Measurements from ENCODE around the gene CIART. TPM values are rescaled to one million over a fixed set of nuclear protein-coding genes. Genes with fewer than 3 reads are reported as not detected.

Gene CIART
- total and polyA plus RNA-seq, 12 donors = 3.4 to 22.6 (median 15.1) TPM

GRCh38 chr1:150262388-150263320, 19.7 kb upstream of the CIART start:
- intact Hi-C loops (cut with DNase I) = no loop called here
- H3K9me3 ChIP-seq = no peaks in the 10 kb centered on the region
- H3K4me1 ChIP-seq = peaks cover 8 to 38% (median 12%) of the 10 kb centered on the region in 9 donors
- ATAC-seq (no peak), DNase-seq (no peak)
- peaks cover 0 to 17% (median 0%) of the 10 kb centered on the region in 7 donors for H3K27me3 ChIP-seq
- H3K4me3 ChIP-seq = no peak overlapping the region
- 82 to 87% methylated on average over 6 of the region's 6 CpGs for WGBS, 2 donors
- H3K36me3 ChIP-seq = peaks cover 0 to 38% (median 30%) of the 10 kb centered on the region in 9 donors
- no peak overlapping the region for H3K27ac ChIP-seq
- no peak for TF ChIP-seq CTCF (IDR thresholded peaks at IDR 0.05)

GRCh38 chr1:150263549-150263948, 18.8 kb upstream of the CIART start:
- intact Hi-C loops (cut with DNase I) = no loop called here
- Histone ChIP-seq H3K27ac (no peak overlapping the region), H3K4me3 (no peak overlapping the region), H3K4me1 (peaks cover 11 to 36% (median 15%) of the 10 kb centered on the region in 9 donors), H3K36me3 (peaks cover 0 to 39% (median 30%) of the 10 kb centered on the region in 9 donors), H3K27me3 (peaks cover 0 to 8% (median 0%) of the 10 kb centered on the region in 7 donors), H3K9me3 (no peaks in the 10 kb centered on the region)
- ATAC-seq (no peak), DNase-seq (no peak)
- WGBS, 2 donors = 86 to 87% methylated on average over 6 of the region's 6 CpGs
- TF ChIP-seq CTCF (IDR thresholded peaks at IDR 0.05) = no peak

- ATAC-seq = no peak
- Histone ChIP-seq H3K4me3 (peak overlapping the region; percentile 67 to 100 (median 90)), H3K27ac (peak overlapping the region; percentile 15 to 99 (median 97)), H3K9me3 (no peaks in the 10 kb centered on the region), H3K27me3 (no peaks in the 10 kb centered on the region), H3K36me3 (peaks cover 0 to 39% (median 30%) of the 10 kb centered on the region in 9 donors), H3K4me1 (peaks cover 12 to 45% (median 35%) of the 10 kb centered on the region in 9 donors)
- TF ChIP-seq CTCF (IDR thresholded peaks at IDR 0.05) = no peak
- no peak for DNase-seq
- intact Hi-C loops (cut with DNase I) = loop anchor here in 1 of 10 donors (5.0 kb wide), 1 partner anchor 54 kb away; the partner anchor contains the start of gene PRPF3
- WGBS, 2 donors = 20 to 21% methylated on average over 6 of the region's 6 CpGs
Observed at GRCh38 chr1:150267896-150268295, 14.5 kb upstream of the CIART start.

GRCh38 chr1:150268340-150268704, 14.0 kb upstream of the CIART start:
- peaks cover 0 to 39% (median 30%) of the 10 kb centered on the region in 9 donors for H3K36me3 ChIP-seq
- no peaks in the 10 kb centered on the region for H3K27me3 ChIP-seq
- H3K27ac ChIP-seq = peak overlapping the region; percentile 88 to 99 (median 97)
- TF ChIP-seq CTCF (IDR thresholded peaks at IDR 0.05) = no peak
- intact Hi-C loops (cut with DNase I) = loop anchor here in 1 of 10 donors (5.0 kb wide), 1 partner anchor 54 kb away; the partner anchor contains the start of gene PRPF3
- H3K4me1 ChIP-seq = peaks cover 15 to 49% (median 36%) of the 10 kb centered on the region in 9 donors
- 0 to 1% methylated on average over 21 of the region's 21 CpGs for whole genome bisulfite sequencing, 2 donors
- no peak for DNase-seq
- no peaks in the 10 kb centered on the region for H3K9me3 ChIP-seq
- peak; percentile 23 to 63 (median 42) for ATAC-seq
- peak overlapping the region; percentile 67 to 100 (median 90) for H3K4me3 ChIP-seq
